Testis (tissue), 3 donors: Measurements from ENCODE around the gene SMYD3. TPM values are rescaled to one million over a fixed set of nuclear protein-coding genes. Genes with fewer than 3 reads are reported as not detected.
"Not testable (repeated sequence)": the region's sequence is repeated elsewhere in the genome, so short reads cannot be mapped to it uniquely, and the experiment has no call there.

Experiments
- DNase-seq: peaks from one replicate; pipeline ENCODE4 v3.0.0-alpha.2; 2019
- H3K27ac ChIP-seq, 2 donors: fragments of 200-600 bp; sonication (generic); one replicate each; pipeline ENCODE4 v1.5.1; 2019
- H3K27me3 ChIP-seq: fragments of 200-600 bp; sonication (generic); one replicate; pipeline ENCODE4 v1.5.1; 2019
- H3K36me3 ChIP-seq: fragments of 200-600 bp; sonication (generic); one replicate; pipeline ENCODE4 v1.5.1; 2017; ENCODE audit warnings: low read depth; ENCODE audit errors: missing control alignments
- H3K4me1 ChIP-seq: fragments of 200-600 bp; sonication (generic); one replicate; pipeline ENCODE4 v1.5.1; 2019
- H3K4me3 ChIP-seq, 2 donors: fragments of 200-600 bp; sonication (generic); one replicate each; pipeline ENCODE4 v1.5.1; 2017 to 2019
- H3K9me3 ChIP-seq: fragments of 200-600 bp; sonication (generic); one replicate; pipeline ENCODE4 v1.5.1; 2017
- CTCF ChIP-seq, 3 experiments: fragments of 450-650 bp in 2 of 3; fragments of 200-600 bp in 1 of 3; sonication (generic) in 1 of 3; IDR thresholded peaks; one replicate each; pipeline ENCODE4 v1.5.1; 2016 to 2019; ENCODE audit warnings: antibody characterized with exemption in 3 of 3, mild to moderate bottlenecking in 2 of 3, moderate library complexity in 1 of 3
- POLR2A ChIP-seq: fragments of 450-650 bp; IDR thresholded peaks from one replicate; pipeline ENCODE4 v1.6.1; 2017; ENCODE audit warnings: antibody characterized with exemption, mild to moderate bottlenecking, moderate library complexity
- WGBS, 2 donors: methylation state at CpG; one replicate each; pipeline ENCODE4 v1.1.5; 2018; 5-methylcytosine and 5-hydroxymethylcytosine counted together
- intact Hi-C: fragments of 100-400 bp; cut with DNase I; formaldehyde crosslinking; loops from one replicate; pipeline ENCODE4 v1.15.1; 2023; ENCODE audit warnings: low total_unique reads
- polyA plus RNA-seq: library from polyadenylated mRNA; stranded (reverse); fragments of 350-450 nt; fragmentation: Illumina TruSeq; extraction: RNeasy Lipid Tissue Mini Kit (QIAGEN cat#74804); gene quantifications from one replicate; pipeline ENCODE4 v1.2.3, GENCODE V29; 2014; ENCODE audit warnings: low read depth, low replicate concordance; ENCODE audit not compliant: insufficient read depth
- total RNA-seq, 2 donors: library from RNA; depleted of rRNA; stranded (reverse); fragments of >200 nt; gene quantifications; one replicate each; pipeline ENCODE4 v1.2.3, GENCODE V29; 2016

The SMYD3 gene
- total and polyA plus RNA-seq, 3 donors from 2014 or later = 23.0 to 38.8 (median 38.7) TPM

- Histone ChIP-seq H3K4me3 (no peak overlapping the region), H3K27ac (no peak overlapping the region), H3K9me3 (no peaks in the 10 kb centered on the region), H3K27me3 (no peaks in the 10 kb centered on the region), H3K36me3 (no peaks in the 10 kb centered on the region), H3K4me1 (no peaks in the 10 kb centered on the region)
- no peak for DNase-seq
- TF ChIP-seq CTCF (IDR thresholded peaks at IDR 0.05) (no peak), POLR2A (no peak)
- intact Hi-C loops = no loop called here
- WGBS, 2 donors = 95% methylated on average over 9 of the region's 9 CpGs
Observed at GRCh38 chr1:245779797-245780755, 727.0 kb downstream of the SMYD3 start.

- intact Hi-C loops = no loop called here
- H3K36me3 ChIP-seq = no peaks in the 10 kb centered on the region
- H3K9me3 ChIP-seq = no peaks in the 10 kb centered on the region
- DNase-seq = no peak
- H3K27me3 ChIP-seq = no peaks in the 10 kb centered on the region
- no peak overlapping the region for H3K4me3 ChIP-seq
- no peaks in the 10 kb centered on the region for H3K4me1 ChIP-seq
- TF ChIP-seq CTCF (IDR thresholded peaks at IDR 0.05) (no peak), POLR2A (no peak)
- 75 to 87% methylated on average over 3 of the region's 3 CpGs for whole genome bisulfite sequencing, 2 donors
- H3K27ac ChIP-seq = no peak overlapping the region
Observed at GRCh38 chr1:245777752-245778151, 729.3 kb downstream of the SMYD3 start.

GRCh38 chr1:245776694-245777332 is 730.3 kb downstream of the SMYD3 start:
- H3K27me3 ChIP-seq = no peaks in the 10 kb centered on the region
- no peak overlapping the region for H3K27ac ChIP-seq
- 78 to 80% methylated on average over 5 of the region's 5 CpGs for WGBS, 2 donors
- no peak for DNase-seq
- intact Hi-C loops = no loop called here
- no peak for TF ChIP-seq POLR2A
- TF ChIP-seq CTCF (IDR thresholded peaks at IDR 0.05) = no peak
- no peak overlapping the region for H3K4me3 ChIP-seq
- H3K4me1 ChIP-seq = no peaks in the 10 kb centered on the region
- H3K36me3 ChIP-seq = no peaks in the 10 kb centered on the region
- H3K9me3 ChIP-seq = no peaks in the 10 kb centered on the region

GRCh38 chr1:245776139-245776538 is 730.9 kb downstream of the SMYD3 start:
- Histone ChIP-seq H3K27me3 (no peaks in the 10 kb centered on the region), H3K27ac (no peak overlapping the region), H3K4me1 (no peaks in the 10 kb centered on the region), H3K36me3 (no peaks in the 10 kb centered on the region), H3K9me3 (no peaks in the 10 kb centered on the region), H3K4me3 (no peak overlapping the region)
- no peak for DNase-seq
- TF ChIP-seq CTCF (IDR thresholded peaks at IDR 0.05) = no peak
- TF ChIP-seq POLR2A = no peak
- intact Hi-C loops = no loop called here
- 89 to 91% methylated on average over 4 of the region's 4 CpGs for WGBS, 2 donors

- H3K4me1 ChIP-seq, H3K9me3 ChIP-seq, H3K4me3 ChIP-seq, DNase-seq, H3K27me3 ChIP-seq, intact Hi-C loops, H3K36me3 ChIP-seq, H3K27ac ChIP-seq: not testable (repeated sequence)
- 76 to 92% methylated on average over 9 to 20 of the region's 25 CpGs for WGBS, 2 donors
Observed at GRCh38 chr1:245774931-245775330, 732.1 kb downstream of the SMYD3 start.
